T-helper 1 cell treated with Interleukin-12 subunit alpha and Interleukin-12 subunit beta and Interleukin-4 antibody, amounts not matched to agents 30 μg/mL and 1 μg/mL, for 36 hours (primary cell): ENCODE measurements around the gene PDCD2.

ENCODE experiments used
- H3K27ac Mint-ChIP-seq: one replicate; pipeline ENCODE4 v1.8.0; 2021; ENCODE audit warnings: mild to moderate bottlenecking, mixed read lengths
- H3K27me3 Mint-ChIP-seq: one replicate; pipeline ENCODE4 v1.8.0; 2021; ENCODE audit warnings: low read depth, mixed read lengths
- H3K36me3 Mint-ChIP-seq: one replicate; pipeline ENCODE4 v1.8.0; 2021; ENCODE audit warnings: low read depth, mixed read lengths
- H3K4me1 Mint-ChIP-seq: one replicate; pipeline ENCODE4 v1.8.0; 2021; ENCODE audit warnings: low read depth, mixed read lengths
- H3K4me3 Mint-ChIP-seq: one replicate; pipeline ENCODE4 v1.8.0; 2021; ENCODE audit warnings: mild to moderate bottlenecking, moderate library complexity, mixed read lengths
- H3K9me3 Mint-ChIP-seq: one replicate; pipeline ENCODE4 v1.8.0; 2021; ENCODE audit warnings: mixed read lengths

The PDCD2 gene

DNA sequence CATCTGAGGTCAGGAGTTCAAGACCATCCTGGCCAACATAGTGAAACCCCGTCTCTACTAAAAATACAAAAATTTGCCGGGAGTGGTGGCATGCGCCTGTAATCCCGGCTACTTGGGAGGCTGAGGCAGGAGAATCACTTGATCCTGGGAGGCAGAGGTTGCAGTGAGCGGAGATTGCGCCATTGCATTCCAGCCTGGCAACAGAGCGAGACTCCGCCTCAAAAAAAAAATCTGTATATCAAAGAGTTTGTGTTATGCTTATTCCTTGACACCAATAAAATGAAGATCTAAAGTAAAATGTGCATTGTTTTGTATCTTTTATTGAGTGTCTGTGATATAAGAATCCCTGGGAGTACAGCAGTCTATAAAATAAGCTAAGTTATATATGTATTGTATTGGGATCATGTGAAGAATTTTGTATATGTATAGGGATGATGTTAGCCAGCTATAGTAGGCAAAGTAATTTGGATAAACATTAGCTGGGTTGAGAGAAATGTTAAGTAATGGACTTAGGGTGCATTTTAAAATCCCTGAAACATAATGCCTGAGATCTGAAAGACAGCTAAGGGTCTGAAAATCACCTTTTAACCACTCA lies 19.4 kb downstream of the PDCD2 start:
- Mint-ChIP-seq H3K4me3 (no peak overlapping the region), H3K27ac (no peak overlapping the region), H3K4me1 (peaks cover 8% of the 10 kb centered on the region), H3K9me3 (no peaks in the 10 kb centered on the region), H3K27me3 (no peaks in the 10 kb centered on the region), H3K36me3 (peaks cover 32% of the 10 kb centered on the region)

DNA sequence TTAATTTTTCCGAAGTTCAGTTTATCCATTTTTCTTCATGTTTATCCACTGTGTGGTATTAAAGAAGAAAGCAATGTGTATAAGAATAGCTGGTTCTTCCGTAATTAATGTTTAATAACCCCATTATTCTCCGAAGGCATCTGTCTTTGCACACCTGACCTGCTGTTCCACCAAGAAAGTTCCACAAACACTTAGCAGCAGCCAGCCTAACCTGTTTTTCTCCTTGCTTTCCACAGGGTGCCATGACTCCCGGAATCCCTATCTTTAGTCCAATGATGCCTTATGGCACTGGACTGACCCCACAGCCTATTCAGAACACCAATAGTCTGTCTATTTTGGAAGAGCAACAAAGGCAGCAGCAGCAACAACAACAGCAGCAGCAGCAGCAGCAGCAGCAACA lies 22.9 kb downstream of the PDCD2 start:
- H3K9me3 Mint-ChIP-seq: no peaks in the 10 kb centered on the region
- H3K4me3 Mint-ChIP-seq: no peak overlapping the region
- H3K27me3 Mint-ChIP-seq: no peaks in the 10 kb centered on the region
- H3K4me1 Mint-ChIP-seq: peaks cover 26% of the 10 kb centered on the region
- H3K27ac Mint-ChIP-seq: no peak overlapping the region
- peaks cover 36% of the 10 kb centered on the region for H3K36me3 Mint-ChIP-seq

DNA sequence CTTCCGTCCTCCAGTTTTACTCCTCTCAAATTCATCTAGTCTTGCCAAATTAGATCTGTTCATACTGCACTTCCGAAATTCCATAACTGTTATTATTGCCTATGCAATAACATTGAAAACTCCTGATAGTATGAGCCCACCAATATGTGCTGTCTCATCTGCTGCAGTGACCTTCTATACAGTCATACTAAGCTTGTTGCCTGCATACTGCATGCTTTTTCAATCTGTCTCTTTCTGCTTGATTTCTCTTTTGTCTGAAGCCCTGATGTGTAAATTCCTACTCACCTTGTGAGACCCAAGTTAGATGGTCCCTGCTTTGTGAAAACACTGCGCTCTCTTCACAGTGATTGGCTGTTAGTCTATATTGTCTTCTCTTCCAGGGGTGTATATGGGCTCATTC lies 29.1 kb downstream of the PDCD2 start:
- H3K9me3 Mint-ChIP-seq: no peaks in the 10 kb centered on the region
- no peak overlapping the region for H3K27ac Mint-ChIP-seq

DNA sequence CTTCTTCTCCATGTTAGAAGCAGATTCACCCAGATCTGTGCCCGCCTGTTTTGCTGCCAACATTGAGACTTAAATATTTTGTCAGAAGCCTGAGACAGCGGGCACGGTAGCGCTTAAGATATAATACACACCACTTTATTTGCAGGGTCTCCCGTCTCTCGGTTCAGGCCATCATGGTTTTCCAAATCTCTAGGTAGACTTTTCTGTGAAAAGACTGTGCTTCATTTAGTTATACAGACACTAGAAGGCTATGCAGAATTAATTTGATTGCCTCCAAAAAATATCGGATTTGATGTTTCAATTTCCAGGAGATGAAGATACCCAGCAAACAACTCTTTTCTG lies 29.7 kb downstream of the PDCD2 start:
- H3K9me3 Mint-ChIP-seq: no peaks in the 10 kb centered on the region
- no peak overlapping the region for H3K27ac Mint-ChIP-seq
- no peak overlapping the region for H3K4me3 Mint-ChIP-seq
- H3K27me3 Mint-ChIP-seq: no peaks in the 10 kb centered on the region
- peaks cover 24% of the 10 kb centered on the region for H3K36me3 Mint-ChIP-seq
- H3K4me1 Mint-ChIP-seq: peaks cover 29% of the 10 kb centered on the region

More for the DNA sequence above, 29.1 kb downstream of the PDCD2 start:
- peaks cover 29% of the 10 kb centered on the region for H3K4me1 Mint-ChIP-seq
- no peaks in the 10 kb centered on the region for H3K27me3 Mint-ChIP-seq
- H3K4me3 Mint-ChIP-seq: no peak overlapping the region
- peaks cover 20% of the 10 kb centered on the region for H3K36me3 Mint-ChIP-seq

DNA sequence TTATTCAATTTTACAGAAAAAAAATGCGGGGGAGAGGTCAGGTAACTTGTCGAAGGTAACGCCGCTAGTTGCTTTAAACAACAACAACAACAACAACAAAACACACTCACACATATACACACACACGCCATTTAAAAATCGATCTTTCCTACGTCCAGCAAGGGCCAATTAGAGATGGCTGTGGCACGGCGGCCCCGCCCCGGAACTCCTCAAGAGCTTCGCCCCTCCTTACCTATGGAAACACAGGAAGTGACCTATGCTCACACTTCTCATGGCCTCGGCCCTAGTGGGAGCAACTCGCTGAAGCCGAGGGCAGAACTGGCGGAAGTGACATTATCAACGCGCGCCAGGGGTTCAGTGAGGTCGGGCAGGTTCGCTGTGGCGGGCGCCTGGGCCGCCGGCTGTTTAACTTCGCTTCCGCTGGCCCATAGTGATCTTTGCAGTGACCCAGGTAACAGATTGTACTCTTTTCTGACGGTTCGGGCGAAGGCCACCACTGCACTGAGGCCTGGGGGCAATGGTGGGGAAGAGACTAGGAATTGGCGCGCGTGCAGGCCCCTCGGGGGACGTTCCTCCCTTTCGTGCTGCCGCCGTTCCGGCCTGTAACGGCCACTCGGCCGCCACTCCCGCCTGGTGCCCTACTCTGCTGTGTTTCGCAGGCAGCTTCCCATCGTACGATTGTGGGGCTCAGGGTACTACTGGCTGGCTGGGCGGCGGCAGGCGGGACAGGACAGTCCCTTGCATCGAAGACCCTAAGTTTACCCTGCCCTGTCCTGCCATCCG lies 30.2 kb downstream of the PDCD2 start, which contains the start of gene TBP:
TSS of gene TBP (plus strand) at position 357 of the 783 bp plus-strand sequence. CDS start 2,661 bp downstream, outside the sequence.
- Mint-ChIP-seq H3K4me3 (no peak within 1 kb of the TSS), H3K9me3 (no peaks in the 10 kb centered on the region), H3K27ac (no peak within 1 kb of the TSS), H3K27me3 (no peaks in the 10 kb centered on the region), H3K36me3 (peaks cover 22% of the 10 kb centered on the region), H3K4me1 (peaks cover 26% of the 10 kb centered on the region)

DNA sequence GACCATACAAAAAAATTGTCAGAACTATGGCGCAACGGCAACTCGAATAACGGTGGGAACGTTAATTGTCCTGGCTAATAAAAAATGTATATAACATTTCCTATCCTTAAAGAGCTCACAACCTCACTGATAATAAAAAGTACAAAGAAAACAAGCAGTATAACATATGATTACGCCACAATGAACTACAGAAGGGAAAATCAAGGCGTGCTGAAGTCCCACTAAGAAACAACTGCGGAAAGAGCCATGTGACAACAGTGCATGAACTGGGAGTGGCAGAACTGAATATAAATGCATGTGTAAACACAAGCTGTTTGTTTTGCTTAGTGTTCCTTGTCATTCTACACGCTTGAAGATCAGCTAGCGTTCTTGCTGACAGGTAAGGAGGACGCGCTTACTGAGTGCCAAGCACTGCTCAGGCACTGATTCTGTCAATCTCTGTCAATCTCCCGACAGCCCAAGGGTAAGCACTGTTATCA lies 30.9 kb downstream of the PDCD2 start:
- Mint-ChIP-seq H3K27me3 (no peaks in the 10 kb centered on the region), H3K4me3 (no peak overlapping the region), H3K9me3 (no peaks in the 10 kb centered on the region), H3K36me3 (peaks cover 25% of the 10 kb centered on the region), H3K27ac (no peak overlapping the region), H3K4me1 (peaks cover 28% of the 10 kb centered on the region)

DNA sequence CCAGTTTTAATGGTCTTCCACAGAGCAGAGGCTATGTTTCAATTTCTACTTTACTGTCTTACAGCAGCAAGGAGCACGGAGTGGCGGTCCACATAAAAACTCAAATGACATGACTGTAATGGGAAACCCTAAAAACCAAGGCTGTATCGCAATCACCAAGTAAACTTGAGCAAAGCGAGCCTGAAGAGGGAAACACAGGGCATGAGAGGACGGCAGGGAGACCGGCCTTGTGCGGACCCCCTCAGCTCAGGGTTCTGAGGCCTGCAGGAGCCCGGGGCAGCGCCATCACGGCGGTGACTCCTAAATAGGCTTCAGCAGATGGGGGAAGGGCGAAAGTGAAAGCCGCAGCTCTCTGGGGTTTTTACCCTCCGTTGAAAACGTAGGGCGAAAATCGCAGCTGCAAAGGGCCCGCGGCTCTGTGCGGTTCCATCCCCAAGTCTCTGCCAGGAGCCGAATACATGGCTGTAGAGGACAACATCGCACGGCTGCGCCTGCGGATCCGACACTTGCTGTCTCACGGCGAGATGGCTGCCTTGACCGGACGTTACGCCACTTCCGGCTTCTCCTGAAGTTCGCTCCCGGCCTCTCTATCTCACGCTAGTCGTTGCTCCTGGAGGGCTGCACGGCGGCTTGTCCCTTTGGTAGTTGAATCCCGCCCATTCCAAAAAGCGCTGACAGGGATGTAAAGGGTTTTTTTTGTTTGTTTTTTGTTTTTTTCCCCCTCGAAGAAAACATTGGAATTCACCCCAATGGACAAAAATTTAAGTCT lies 31.5 kb downstream of the PDCD2 start, which contains the start of gene PSMB1:
TSS of gene PSMB1 (minus strand) at position 543 of the 769 bp plus-strand sequence. CDS start at position 478, 65 bp downstream.
- Mint-ChIP-seq H3K9me3 (no peaks in the 10 kb centered on the region), H3K27me3 (no peaks in the 10 kb centered on the region), H3K27ac (no peak within 1 kb of the TSS), H3K4me3 (no peak within 1 kb of the TSS), H3K36me3 (peaks cover 24% of the 10 kb centered on the region), H3K4me1 (peaks cover 25% of the 10 kb centered on the region)

DNA sequence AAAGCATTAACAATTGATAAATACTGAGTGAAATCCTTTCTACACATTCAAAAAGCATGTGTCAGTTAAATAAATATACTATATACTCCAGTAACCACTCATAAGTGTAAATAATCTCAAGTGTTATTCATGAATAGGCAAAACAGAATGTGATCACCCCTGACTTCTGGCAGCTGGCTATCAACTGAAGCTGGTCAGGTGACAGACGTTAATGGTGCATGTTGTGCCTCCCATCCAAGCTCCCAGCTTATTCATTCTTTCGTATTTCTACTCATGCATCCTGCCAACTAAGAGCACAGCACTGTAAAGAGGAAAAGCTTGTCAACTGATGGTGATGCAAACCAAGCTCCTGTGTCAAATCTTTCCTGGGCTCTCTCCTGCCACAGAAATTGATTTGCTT lies 39.0 kb downstream of the PDCD2 start:
- H3K4me3 Mint-ChIP-seq: no peak overlapping the region
- no peaks in the 10 kb centered on the region for H3K9me3 Mint-ChIP-seq
- peaks cover 27% of the 10 kb centered on the region for H3K4me1 Mint-ChIP-seq
- H3K36me3 Mint-ChIP-seq: peaks cover 56% of the 10 kb centered on the region
- H3K27ac Mint-ChIP-seq: no peak overlapping the region
- H3K27me3 Mint-ChIP-seq: no peaks in the 10 kb centered on the region

DNA sequence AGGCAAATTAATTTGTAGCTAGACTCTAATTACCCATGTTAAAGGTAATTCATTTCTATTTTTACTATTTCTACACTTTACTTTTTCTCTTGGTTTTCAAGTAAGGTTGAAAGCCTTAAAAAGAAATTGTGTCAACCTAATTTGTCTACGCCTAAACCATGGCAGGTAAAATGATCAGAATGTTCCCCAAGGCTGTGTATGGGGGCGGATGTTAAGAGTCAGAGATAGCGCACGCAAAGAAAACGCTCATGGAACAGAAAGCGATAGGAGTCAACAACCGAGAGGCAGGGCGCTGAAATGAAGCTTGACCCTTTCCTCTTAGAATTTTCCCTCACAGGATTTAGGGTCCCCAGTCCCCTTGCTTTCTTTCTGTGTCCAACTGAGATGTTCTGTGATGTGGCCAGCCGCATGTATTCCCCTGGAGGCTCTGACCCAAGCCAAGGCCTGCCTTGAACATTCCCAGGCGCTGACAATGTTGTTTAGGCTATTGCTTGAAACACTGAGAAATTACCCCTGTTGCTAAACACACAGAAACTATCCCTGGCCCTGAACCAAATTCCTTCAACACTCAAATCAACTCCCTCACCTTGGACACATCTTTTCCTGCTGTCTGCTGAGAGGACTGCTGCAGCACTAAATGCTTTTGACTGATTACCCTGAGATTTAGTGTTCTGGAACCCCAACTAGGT lies 42.3 kb downstream of the PDCD2 start:
- no peak overlapping the region for H3K27ac Mint-ChIP-seq

DNA sequence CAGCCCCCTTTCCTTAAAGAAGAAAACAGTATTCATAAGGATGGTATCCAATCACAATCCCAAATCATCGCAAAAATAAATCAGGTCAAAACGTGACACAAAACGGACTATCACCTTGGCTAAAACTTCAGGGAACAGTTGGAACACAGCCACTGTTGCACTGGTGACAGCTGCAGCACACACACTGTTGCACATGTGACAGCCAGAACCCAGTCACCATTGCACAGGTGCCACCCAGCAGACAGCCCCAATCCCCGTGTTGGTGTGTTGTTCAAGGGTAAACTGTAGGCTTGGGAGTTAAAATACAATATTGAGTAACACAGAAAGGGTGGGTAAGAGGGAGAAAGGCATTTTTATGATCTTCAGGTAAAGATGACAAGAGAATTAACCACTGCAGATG lies 47.1 kb downstream of the PDCD2 start:
- peaks cover 12% of the 10 kb centered on the region for H3K4me1 Mint-ChIP-seq
- H3K36me3 Mint-ChIP-seq: peaks cover 51% of the 10 kb centered on the region
- H3K27me3 Mint-ChIP-seq: no peaks in the 10 kb centered on the region
- no peaks in the 10 kb centered on the region for H3K9me3 Mint-ChIP-seq
- no peak overlapping the region for H3K4me3 Mint-ChIP-seq
- no peak overlapping the region for H3K27ac Mint-ChIP-seq

More for the DNA sequence above, 42.3 kb downstream of the PDCD2 start:
- peaks cover 51% of the 10 kb centered on the region for H3K36me3 Mint-ChIP-seq
- no peaks in the 10 kb centered on the region for H3K9me3 Mint-ChIP-seq
- peaks cover 17% of the 10 kb centered on the region for H3K4me1 Mint-ChIP-seq
- no peak overlapping the region for H3K4me3 Mint-ChIP-seq
- no peaks in the 10 kb centered on the region for H3K27me3 Mint-ChIP-seq

DNA sequence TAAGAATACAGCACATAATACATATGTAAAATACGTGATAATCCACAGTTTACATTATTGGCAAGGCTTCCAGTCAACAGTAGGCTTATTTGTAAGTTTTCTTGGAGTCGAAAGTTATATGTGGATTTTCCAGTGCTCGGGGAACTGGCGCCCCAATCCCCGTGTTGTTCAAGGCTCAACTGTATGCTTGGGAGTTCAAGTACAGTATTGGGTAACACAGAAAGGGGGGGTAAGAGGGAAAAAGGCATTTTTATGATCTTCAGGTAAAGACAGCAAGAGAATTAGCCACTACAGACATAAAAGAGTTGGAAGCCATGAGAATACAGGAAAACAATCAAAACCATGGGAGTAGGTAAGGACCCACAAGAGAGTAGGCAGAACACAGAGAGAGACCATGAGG lies 47.8 kb downstream of the PDCD2 start:
- H3K4me1 Mint-ChIP-seq: peaks cover 12% of the 10 kb centered on the region
- no peaks in the 10 kb centered on the region for H3K9me3 Mint-ChIP-seq
- no peak overlapping the region for H3K4me3 Mint-ChIP-seq
- H3K36me3 Mint-ChIP-seq: peaks cover 51% of the 10 kb centered on the region
- no peaks in the 10 kb centered on the region for H3K27me3 Mint-ChIP-seq
- H3K27ac Mint-ChIP-seq: no peak overlapping the region

DNA sequence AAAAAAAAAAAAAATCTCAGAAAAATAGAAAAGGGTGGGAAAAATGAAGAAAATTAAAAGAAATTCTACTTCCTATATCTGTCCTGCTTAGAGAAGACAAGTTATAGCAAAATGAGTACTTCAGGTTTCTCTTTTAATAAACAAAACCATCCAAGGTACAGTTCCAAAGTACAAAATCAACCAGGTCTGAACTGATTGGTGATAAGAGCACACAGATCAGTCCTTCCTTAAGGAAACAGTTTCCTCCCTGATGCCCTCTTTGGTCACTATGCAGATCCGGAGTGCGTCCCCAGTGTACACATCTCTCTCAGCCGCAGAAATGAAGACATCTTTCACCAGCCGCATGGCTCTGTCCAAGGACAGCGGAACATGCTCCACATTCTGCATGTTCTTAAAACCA lies 49.4 kb downstream of the PDCD2 start:
- peaks cover 39% of the 10 kb centered on the region for H3K36me3 Mint-ChIP-seq
- peaks cover 2% of the 10 kb centered on the region for H3K4me1 Mint-ChIP-seq
- H3K27me3 Mint-ChIP-seq: no peaks in the 10 kb centered on the region
- H3K9me3 Mint-ChIP-seq: no peaks in the 10 kb centered on the region
- no peak overlapping the region for H3K27ac Mint-ChIP-seq
- no peak overlapping the region for H3K4me3 Mint-ChIP-seq

DNA sequence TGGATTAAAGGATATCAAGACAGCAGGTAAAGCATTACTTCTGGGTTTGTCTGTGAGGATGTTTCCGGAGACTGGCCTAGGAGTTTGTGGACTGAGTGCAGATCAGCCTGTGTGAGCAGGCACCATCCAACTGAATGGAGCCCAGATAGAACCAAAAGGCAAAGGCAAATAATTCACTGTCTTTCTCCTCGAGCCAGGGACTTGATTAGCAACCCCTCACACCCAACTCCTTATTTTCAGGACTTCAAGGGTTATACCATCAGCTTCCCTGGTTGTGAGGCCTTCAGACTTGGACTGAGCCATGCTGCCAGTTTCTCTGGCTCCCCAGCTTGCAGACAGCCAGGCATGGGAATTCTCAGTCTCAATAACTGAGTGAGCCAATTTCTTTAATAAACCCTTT lies 50.6 kb downstream of the PDCD2 start:
- Mint-ChIP-seq H3K27me3 (no peaks in the 10 kb centered on the region), H3K27ac (no peak overlapping the region), H3K4me3 (no peak overlapping the region), H3K4me1 (peaks cover 4% of the 10 kb centered on the region), H3K9me3 (no peaks in the 10 kb centered on the region), H3K36me3 (peaks cover 33% of the 10 kb centered on the region)

DNA sequence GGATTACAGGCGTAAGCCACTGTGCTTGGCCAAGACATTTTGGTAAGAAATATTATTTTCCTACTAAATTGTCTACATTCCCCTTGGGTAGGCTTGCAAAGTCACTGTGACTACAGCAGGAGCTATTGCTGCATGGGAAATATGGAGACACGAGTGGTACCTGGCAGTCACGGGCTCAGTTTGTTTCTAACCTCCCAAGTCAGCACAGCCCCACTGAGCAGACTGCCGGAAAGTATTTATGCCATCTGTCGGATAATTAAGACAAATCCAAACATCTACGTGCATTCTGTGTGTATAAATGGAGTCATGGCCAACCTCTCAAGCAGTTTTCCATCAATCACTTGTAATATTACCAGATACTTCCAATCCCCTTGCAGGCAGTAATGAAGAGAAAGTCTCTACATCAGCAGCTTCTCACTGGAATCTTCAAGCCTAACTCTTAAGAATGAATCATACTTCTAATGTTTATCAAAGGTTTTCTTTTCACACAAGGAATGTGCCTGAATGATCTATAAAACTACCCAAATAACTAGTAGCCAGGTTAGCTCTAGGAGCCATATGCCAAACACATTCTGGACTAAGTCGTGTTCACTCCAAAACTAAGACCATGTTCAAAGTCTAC lies 51.5 kb downstream of the PDCD2 start:
- Mint-ChIP-seq H3K27ac (no peak overlapping the region), H3K4me3 (no peak overlapping the region), H3K9me3 (no peaks in the 10 kb centered on the region), H3K27me3 (no peaks in the 10 kb centered on the region), H3K4me1 (peaks cover 7% of the 10 kb centered on the region), H3K36me3 (peaks cover 30% of the 10 kb centered on the region)
